Stimulated activated memory B cell treated with anti-CD40 and anti-IgM and Interleukin-4, amounts not matched to agents 10 μg/mL and 1 μg/mL and 100 μg/mL, for 72 hours (primary cell): Measurements from ENCODE around the gene TIMELESS.

ENCODE experiments used
- ATAC-seq: fragments of 150-1000 bp; cut with Tn5 transposase; 2 replicates; pipeline ENCODE4 v1.10.0; 2021
- H3K27ac Mint-ChIP-seq: one replicate; pipeline ENCODE4 v1.8.0; 2022; ENCODE audit warnings: mild to moderate bottlenecking, mixed read lengths
- H3K27me3 Mint-ChIP-seq: one replicate; pipeline ENCODE4 v1.8.0; 2022; ENCODE audit warnings: mixed read lengths
- H3K36me3 Mint-ChIP-seq: one replicate; pipeline ENCODE4 v1.8.0; 2022; ENCODE audit warnings: mixed read lengths
- H3K4me1 Mint-ChIP-seq: one replicate; pipeline ENCODE4 v1.8.0; 2022; ENCODE audit warnings: mixed read lengths
- H3K4me3 Mint-ChIP-seq: one replicate; pipeline ENCODE4 v1.8.0; 2022; ENCODE audit warnings: mild to moderate bottlenecking, moderate library complexity, mixed read lengths
- H3K9me3 Mint-ChIP-seq: one replicate; pipeline ENCODE4 v1.8.0; 2022; ENCODE audit warnings: mixed read lengths

The TIMELESS gene

DNA sequence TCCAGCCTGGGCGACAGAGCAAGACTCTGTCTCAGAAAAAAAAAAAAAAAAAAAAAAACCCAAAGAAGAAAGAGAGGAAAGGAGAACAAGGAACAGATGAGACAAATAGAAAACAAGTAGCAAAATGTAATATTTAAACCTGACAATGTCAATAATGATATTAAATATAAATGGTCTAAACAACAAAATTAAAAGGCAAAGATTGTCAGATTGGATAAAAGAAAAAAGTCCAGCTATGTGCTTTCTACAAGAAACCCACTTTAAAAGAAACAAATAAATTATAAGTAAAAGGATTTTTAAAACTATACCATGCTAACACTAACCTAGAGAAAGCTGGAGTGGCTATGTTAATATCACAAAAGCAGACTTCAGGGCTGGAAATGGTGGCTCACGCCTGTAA is 56.9 kb downstream of the TIMELESS start:
- no peak overlapping the region for H3K4me3 Mint-ChIP-seq
- no peaks in the 10 kb centered on the region for H3K4me1 Mint-ChIP-seq

DNA sequence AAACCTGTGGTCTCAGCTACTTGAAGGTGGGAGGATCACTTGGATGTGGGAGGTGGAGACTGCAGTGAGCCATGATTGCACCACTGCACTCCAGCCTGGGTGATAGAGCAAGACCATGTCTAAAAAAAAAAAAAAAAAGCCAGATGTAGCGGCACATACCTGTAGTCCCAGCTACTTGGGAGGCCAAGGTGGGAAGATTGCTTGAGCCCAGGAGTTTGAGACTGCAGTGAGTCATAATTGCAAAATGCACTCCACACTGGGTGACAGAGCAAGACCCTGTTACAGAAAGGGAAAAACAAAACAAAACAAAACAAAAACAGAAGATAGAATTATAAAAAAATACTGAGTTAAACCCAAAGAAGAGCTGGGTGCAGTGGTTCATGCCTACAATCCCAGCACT is 57.5 kb downstream of the TIMELESS start:
- no peaks in the 10 kb centered on the region for H3K27me3 Mint-ChIP-seq
- ATAC-seq = no peak

More for the DNA sequence above, 56.9 kb downstream of the TIMELESS start:
- Mint-ChIP-seq H3K36me3 (no peaks in the 10 kb centered on the region), H3K27ac (no peak overlapping the region), H3K27me3 (no peaks in the 10 kb centered on the region), H3K9me3 (peaks cover 3% of the 10 kb centered on the region)
- ATAC-seq = no peak

DNA sequence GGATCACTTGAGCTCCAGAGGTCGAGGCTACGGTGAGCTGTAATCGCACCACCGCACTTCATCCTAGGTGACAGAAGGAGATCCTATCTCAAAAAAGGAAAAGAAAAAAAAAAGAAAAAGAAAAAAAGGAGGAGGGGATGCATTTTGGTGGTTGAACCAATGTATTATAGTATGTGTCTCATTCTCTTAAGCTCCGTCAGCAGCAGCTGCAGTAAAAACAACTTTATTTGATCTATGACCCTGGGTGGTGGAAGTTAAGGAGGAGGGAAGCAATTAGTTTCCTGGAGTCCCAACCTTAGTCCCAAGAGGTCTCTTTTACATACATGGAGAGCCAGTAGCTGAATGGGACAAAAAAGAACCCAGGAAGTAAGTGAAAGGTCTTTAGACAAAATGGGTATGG is 59.8 kb downstream of the TIMELESS start:
- no peaks in the 10 kb centered on the region for H3K4me1 Mint-ChIP-seq

More for the DNA sequence above, 57.5 kb downstream of the TIMELESS start:
- no peak overlapping the region for H3K27ac Mint-ChIP-seq
- no peak overlapping the region for H3K4me3 Mint-ChIP-seq
- no peaks in the 10 kb centered on the region for H3K4me1 Mint-ChIP-seq
- peaks cover 3% of the 10 kb centered on the region for H3K9me3 Mint-ChIP-seq
- no peaks in the 10 kb centered on the region for H3K36me3 Mint-ChIP-seq

DNA sequence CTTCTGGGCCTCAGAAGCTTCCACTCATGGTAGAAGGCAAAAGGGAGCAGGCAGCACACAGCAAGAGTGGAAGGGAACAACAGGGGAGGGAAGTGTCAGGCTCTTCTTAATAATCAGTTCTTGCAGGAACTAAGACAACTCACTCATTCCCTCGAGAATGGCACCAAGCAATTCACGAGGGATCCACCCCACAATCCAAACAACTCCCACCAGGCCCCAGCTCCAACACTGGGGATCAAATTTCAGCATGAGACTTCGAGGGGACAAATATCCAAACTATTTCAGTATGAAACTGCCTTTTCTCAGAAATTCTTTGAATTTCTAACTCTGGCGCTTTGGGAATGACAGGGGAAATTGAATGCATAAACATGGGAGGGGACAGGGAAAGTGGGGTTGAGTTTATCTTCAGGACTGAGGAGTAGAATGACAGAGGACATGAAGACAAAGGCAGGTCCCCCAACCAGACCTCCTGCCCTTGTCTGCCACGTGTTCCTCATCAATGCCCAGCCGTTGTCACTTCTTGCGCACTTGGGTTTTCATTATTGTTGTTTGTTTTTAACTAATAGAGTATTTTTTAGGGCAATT is 62.0 kb downstream of the TIMELESS start:
- H3K27me3 Mint-ChIP-seq = no peaks in the 10 kb centered on the region
- H3K36me3 Mint-ChIP-seq = no peaks in the 10 kb centered on the region
- H3K27ac Mint-ChIP-seq = no peak overlapping the region
- H3K9me3 Mint-ChIP-seq = peaks cover 3% of the 10 kb centered on the region
- H3K4me1 Mint-ChIP-seq = no peaks in the 10 kb centered on the region
- ATAC-seq = no peak
- H3K4me3 Mint-ChIP-seq = no peak overlapping the region

More for the DNA sequence above, 59.8 kb downstream of the TIMELESS start:
- no peak for ATAC-seq
- H3K4me3 Mint-ChIP-seq = no peak overlapping the region
- H3K27ac Mint-ChIP-seq = no peak overlapping the region
- peaks cover 3% of the 10 kb centered on the region for H3K9me3 Mint-ChIP-seq
- no peaks in the 10 kb centered on the region for H3K27me3 Mint-ChIP-seq
- no peaks in the 10 kb centered on the region for H3K36me3 Mint-ChIP-seq

DNA sequence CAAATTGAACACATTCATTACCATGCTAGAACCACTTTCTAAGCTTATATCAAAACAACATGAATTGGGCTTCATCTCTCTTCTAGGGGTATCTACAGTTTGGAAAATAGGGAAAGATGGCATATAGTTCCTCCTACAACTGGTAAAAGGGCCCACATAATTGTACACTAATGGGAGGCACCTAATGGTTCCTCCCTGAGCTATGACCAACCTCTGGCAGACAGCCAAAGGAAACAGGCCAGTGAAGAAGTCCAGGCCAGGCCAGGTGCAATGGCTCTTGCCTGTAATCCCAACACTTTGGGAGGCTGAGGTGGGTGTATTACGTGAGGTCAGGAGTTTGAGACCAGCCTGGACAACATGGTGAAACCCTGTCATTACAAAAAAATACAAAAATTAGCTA is 63.4 kb downstream of the TIMELESS start:
- Mint-ChIP-seq H3K9me3 (no peaks in the 10 kb centered on the region), H3K27ac (no peak overlapping the region), H3K27me3 (no peaks in the 10 kb centered on the region), H3K4me3 (no peak overlapping the region), H3K36me3 (no peaks in the 10 kb centered on the region), H3K4me1 (no peaks in the 10 kb centered on the region)
- ATAC-seq = no peak

DNA sequence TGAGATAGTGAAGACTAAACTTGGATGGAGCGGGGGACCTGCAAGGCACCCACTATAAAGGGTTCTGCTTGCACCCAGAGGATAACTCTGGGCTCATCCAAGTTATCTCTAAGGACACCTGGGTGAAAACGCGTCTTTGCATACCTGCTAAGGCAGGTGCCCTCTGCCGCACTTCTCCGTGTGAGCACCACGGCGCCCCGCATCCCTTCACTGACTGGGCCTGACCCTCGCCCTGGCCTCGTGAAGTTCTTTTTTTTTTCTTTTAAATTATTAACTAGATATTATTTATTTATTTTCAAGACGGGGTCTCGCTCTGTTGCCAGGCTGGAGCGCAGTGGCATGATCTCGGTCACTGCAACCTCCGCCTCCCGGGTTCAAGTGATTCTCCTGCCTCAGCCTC is 66.6 kb downstream of the TIMELESS start:
- H3K9me3 Mint-ChIP-seq = no peaks in the 10 kb centered on the region
- no peak overlapping the region for H3K4me3 Mint-ChIP-seq
- H3K4me1 Mint-ChIP-seq = peaks cover 3% of the 10 kb centered on the region
- no peaks in the 10 kb centered on the region for H3K36me3 Mint-ChIP-seq
- ATAC-seq = no peak
- H3K27ac Mint-ChIP-seq = no peak overlapping the region
- H3K27me3 Mint-ChIP-seq = no peaks in the 10 kb centered on the region

DNA sequence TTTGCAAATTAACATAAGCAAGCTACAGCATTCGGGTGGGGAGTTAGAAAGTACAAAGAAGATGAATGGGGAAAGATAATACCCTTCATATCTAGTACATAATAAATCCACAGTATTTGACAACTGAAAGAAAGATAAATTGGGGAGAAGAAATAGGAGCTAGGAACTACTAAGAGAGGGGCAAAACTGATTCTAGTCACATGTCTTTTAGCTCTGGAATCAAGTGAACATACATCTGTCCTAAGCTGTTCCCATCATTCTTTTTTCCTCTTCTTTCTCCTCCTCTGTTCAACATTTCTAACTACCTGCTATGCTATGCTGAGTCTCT is 71.3 kb downstream of the TIMELESS start:
- H3K9me3 Mint-ChIP-seq = peaks cover 3% of the 10 kb centered on the region
- no peaks in the 10 kb centered on the region for H3K36me3 Mint-ChIP-seq
- H3K27me3 Mint-ChIP-seq = no peaks in the 10 kb centered on the region
- ATAC-seq = no peak
- H3K4me1 Mint-ChIP-seq = peaks cover 35% of the 10 kb centered on the region
- H3K4me3 Mint-ChIP-seq = no peak overlapping the region
- peak overlapping the region; percentile 92 for H3K27ac Mint-ChIP-seq

DNA sequence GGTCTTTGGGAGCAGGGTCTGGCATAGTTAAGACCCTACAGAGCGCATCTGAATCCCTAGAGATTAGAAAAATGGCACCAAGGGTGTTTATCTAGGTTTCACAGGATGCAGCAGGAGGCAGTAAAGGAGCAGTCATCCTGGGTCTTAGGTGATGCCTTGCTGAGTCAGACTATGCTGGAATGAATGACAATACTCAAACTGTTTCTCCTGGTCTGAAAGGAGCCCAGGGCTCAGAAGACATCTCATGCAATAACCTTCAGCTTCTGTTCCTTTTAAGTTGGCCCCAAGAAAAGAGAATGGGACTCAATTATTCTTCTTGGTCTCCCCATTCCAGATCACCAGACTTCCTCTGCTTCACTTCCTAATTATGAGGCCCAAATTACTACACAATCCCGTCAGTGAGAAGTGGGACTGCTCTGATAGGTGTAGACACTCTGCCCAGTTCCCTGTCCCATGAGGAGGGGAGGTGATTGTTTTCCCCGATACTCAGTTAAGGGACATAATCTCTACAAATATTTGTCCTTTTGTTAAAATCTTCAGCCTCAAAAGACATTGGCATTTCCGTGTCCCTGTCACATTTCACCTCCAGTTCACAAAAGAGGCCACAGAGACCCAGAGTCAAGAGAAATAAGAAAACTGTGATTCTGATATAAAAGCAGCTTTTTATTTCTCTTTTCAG is 71.8 kb downstream of the TIMELESS start:
- Mint-ChIP-seq H3K4me3 (no peak overlapping the region), H3K36me3 (no peaks in the 10 kb centered on the region), H3K4me1 (peaks cover 35% of the 10 kb centered on the region), H3K27me3 (no peaks in the 10 kb centered on the region), H3K9me3 (peaks cover 3% of the 10 kb centered on the region), H3K27ac (peak overlapping the region; percentile 92)
- no peak for ATAC-seq

DNA sequence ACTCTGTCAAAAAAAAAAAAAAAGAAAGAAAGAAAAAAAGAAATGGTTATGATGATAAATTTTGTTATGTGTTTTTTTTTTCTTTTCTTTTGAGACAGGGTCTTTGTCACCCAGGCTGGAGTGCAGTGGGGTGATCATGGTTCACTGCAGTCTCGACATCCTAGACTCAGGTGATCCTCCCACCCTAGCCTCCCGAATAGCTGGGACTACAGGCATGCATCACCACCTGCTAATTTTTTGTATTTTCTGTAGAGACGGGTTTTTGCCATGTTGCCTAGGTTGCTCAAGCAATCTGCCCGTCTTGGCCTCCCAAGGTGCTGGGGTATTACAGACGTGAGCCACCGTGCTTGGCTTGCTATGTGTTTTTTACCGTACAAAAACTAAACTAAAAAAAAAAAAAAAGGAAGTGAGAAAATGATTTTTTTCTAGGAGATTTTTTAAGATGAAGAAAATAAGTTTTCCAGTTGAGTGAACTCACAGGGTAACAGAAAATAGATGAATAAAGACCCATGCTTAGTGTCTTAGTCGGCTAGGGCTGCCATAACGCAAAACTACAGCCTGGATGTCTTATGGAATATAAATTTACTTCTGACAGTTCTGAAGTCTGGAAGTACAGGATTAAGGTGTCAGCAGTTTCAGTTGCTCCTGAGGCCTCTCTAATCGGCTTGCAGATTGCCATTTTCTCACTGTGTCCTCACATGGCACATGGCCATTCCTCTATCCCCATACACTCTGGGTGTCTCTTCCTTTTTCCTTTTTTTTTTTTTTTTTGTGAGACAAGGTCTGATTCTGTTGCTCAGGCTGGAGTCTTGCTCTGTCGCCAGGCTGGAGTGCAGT is 73.4 kb downstream of the TIMELESS start:
- peak overlapping the region; percentile 92 for H3K27ac Mint-ChIP-seq
- no peaks in the 10 kb centered on the region for H3K36me3 Mint-ChIP-seq
- peak overlapping the region; percentile 26 for H3K4me3 Mint-ChIP-seq
- no peaks in the 10 kb centered on the region for H3K27me3 Mint-ChIP-seq
- peak; percentile 96 for ATAC-seq
- peaks cover 35% of the 10 kb centered on the region for H3K4me1 Mint-ChIP-seq
- H3K9me3 Mint-ChIP-seq = peaks cover 3% of the 10 kb centered on the region

DNA sequence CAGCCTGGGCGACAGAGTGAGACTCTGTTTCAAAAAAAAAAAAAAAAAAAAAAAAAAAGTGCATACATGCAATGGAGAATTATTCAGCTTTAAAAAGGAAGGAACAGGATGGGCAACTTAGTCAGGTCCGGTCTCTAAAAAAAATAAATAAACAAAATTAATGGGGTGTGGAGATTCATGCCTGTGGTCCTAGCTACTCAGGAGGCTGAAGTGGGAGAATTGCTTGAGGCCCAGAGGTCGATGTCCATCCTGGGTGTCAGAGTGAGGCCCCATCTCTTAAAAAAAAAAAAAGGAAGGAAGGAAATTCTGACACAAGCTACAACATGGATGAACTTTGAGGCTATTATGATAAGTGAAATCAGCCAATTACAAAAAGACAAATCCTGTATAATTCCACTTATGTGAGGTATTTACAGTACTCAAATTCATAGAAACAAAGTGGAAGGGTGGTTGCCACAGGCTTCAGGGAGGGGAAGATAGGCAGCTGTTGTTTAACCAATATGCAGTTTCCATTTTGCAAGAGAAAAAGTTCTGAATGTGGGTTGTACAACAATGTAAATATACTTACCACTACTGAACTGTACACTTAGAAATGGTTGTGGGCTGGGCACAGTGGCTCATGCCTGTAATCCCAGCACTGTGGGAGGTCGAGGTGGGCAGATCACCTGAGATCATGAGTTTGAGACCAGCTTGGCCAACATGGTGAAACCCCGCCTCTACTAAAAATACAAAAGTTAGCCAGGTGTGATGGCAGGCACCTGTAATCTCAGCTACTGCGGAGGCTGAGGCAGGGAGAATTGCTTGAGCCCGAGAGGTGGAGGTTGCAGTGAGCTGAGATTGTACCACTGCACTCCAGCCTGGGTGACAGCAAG is 74.3 kb downstream of the TIMELESS start:
- Mint-ChIP-seq H3K27me3 (no peaks in the 10 kb centered on the region), H3K9me3 (peaks cover 3% of the 10 kb centered on the region), H3K4me1 (peaks cover 35% of the 10 kb centered on the region), H3K4me3 (peak overlapping the region; percentile 41), H3K36me3 (no peaks in the 10 kb centered on the region), H3K27ac (peak overlapping the region; percentile 92)
- peak; percentile 44 for ATAC-seq

DNA sequence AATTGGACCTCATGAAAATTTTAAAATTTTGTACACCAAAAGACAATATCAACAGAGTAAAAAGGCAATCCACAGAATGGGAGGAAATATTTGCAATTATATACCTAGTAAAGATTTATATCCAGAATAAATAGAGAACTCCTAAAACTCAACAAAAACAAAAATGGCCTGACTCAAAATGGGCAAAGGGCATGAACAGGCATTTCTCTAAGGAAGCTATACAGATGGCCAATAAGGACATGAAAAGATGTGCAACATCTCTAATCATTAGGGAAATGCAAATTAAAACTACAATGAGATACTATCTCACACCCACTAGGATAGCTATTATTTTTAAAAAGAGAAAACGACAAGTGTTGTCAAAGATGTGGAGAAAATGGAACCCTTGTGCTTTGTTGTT is 75.7 kb downstream of the TIMELESS start:
- peak overlapping the region; percentile 70 for H3K27ac Mint-ChIP-seq
- H3K4me3 Mint-ChIP-seq = no peak overlapping the region
- ATAC-seq = no peak
- peaks cover 3% of the 10 kb centered on the region for H3K9me3 Mint-ChIP-seq
- H3K27me3 Mint-ChIP-seq = no peaks in the 10 kb centered on the region
- peaks cover 35% of the 10 kb centered on the region for H3K4me1 Mint-ChIP-seq
- no peaks in the 10 kb centered on the region for H3K36me3 Mint-ChIP-seq

DNA sequence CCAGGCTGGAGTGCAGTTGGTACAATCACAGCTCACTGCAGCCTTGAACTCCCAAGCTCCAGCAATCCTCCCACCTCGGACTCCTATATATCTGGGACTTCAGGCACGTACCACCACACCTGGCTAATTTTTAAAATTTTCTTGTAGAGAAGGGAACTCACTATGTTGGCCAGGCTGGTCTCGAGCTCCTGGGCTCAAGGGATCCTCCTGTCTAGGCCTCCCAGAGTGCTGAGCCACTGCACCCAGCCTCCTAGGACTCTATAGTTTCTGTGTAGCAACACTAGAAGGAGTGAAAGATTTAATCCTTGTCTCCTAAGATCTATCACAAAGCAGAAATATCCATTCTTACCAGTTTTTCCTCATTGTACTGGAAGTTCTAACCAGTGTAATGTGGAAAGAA is 82.3 kb downstream of the TIMELESS start:
- H3K36me3 Mint-ChIP-seq = no peaks in the 10 kb centered on the region
- peaks cover under 1% of the 10 kb centered on the region for H3K4me1 Mint-ChIP-seq
- H3K9me3 Mint-ChIP-seq = no peaks in the 10 kb centered on the region
- no peak overlapping the region for H3K4me3 Mint-ChIP-seq
- H3K27me3 Mint-ChIP-seq = no peaks in the 10 kb centered on the region
- H3K27ac Mint-ChIP-seq = peak overlapping the region; percentile 37
- no peak for ATAC-seq
